Measurements from ENCODE around the gene GATAD2A.
"Not testable (repeated sequence)": the region's sequence is repeated elsewhere in the genome, so short reads cannot be mapped to it uniquely, and the experiment has no call there.

The GATAD2A gene

DNA sequence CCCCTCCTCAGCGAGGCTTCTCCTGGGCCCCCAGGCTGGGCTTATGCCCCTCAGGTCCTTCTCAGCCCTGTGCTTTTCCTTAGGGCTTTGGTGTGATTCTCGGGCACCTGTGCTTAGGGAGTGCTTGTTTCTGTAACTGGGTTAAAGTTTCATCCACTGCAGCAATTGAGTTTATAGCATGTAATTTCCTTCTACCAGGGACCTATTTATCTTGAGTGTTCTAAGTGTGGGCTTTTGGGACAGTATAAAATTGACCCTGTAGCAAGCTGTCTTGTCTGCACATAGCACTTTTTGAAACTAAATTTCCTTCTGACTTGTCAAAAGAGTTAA, 47.6 kb downstream of the GATAD2A start:
- DNase-seq (ENCODE audit: low read depth, low spot score): no peak
- ChIA-PET CTCF (interaction anchor here (0.8 kb wide), 1 partner anchor 88 kb away, joined by 3 read pairs; no protein-coding TSS in a partner anchor), POLR2A (interaction anchor here (0.7 kb wide), 1 partner anchor 48 kb away, joined by 6 read pairs; the partner anchor contains the start of gene GATAD2A)
- H3K4me3 ChIP-seq (ENCODE audit: low read depth, low read length): no peak overlapping the region
- TF ChIP-seq, protein P1, sequence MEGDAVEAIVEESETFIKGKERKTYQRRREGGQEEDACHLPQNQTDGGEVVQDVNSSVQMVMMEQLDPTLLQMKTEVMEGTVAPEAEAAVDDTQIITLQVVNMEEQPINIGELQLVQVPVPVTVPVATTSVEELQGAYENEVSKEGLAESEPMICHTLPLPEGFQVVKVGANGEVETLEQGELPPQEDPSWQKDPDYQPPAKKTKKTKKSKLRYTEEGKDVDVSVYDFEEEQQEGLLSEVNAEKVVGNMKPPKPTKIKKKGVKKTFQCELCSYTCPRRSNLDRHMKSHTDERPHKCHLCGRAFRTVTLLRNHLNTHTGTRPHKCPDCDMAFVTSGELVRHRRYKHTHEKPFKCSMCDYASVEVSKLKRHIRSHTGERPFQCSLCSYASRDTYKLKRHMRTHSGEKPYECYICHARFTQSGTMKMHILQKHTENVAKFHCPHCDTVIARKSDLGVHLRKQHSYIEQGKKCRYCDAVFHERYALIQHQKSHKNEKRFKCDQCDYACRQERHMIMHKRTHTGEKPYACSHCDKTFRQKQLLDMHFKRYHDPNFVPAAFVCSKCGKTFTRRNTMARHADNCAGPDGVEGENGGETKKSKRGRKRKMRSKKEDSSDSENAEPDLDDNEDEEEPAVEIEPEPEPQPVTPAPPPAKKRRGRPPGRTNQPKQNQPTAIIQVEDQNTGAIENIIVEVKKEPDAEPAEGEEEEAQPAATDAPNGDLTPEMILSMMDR (IDR thresholded peaks at IDR 0.05; ENCODE audit: insufficient read depth, low read length, missing control alignments): no peak

DNA sequence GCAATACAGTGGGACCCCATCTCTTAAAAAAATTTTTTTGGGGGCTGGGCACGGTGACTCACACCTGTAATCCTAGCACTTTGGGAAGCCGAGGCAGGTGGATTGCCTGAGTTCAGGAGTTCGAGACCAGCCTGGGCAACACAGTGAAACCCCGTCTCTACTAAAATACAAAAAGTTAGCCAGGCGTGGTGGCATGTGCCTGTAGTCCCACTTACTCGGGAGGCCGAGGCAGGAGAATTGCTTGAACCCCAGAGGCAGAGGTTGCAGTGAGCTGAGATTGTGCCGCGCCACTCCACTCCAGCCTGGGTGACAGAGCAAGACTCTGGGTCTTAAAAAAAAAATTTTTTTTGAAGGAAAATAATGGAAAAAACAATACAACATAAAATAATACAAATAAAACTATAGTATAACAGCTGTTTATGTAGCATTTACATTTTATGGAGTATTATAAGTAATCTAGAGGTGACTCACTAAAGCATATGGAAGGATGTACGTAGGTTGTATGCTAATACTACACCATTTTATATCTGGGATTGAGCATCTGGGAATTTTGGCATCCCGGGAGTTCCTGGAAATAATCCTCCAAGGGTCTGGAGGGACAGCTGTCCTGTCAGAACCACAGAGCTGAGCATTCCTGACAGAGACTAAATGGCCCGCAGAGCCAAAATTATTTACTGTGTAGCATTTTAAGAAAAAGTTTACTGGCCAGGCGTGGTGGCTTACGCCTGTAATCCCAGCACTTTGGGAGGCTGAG, 49.9 kb downstream of the GATAD2A start:
- DNase-seq (ENCODE audit: low read depth, low spot score); H3K4me3 ChIP-seq (ENCODE audit: low read depth, low read length); CTCF ChIA-PET; POLR2A ChIA-PET: not testable (repeated sequence)

DNA sequence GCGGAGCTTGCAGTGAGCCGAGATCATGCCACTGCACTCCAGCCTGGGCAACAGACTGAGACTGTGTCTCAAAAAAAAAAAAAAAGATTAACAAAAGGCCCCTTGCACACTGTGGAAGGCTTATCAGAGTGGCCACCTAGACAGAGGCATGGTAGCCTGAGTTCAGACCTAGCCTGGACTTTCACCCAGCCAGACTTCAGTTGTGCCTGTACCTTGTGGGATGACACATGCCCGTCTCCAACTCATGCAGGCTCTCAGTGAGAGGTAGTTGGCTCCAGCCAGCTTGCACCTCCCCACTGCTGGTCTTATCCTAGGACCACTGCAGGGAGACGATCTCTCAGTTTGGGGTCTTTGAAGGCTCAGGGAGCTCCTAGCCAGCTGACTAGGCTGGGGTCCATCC, 52.2 kb downstream of the GATAD2A start:
- no peak overlapping the region for H3K4me3 ChIP-seq (ENCODE audit: low read depth, low read length)
- TF ChIP-seq, protein P1 (IDR thresholded peaks at IDR 0.05; ENCODE audit: insufficient read depth, low read length, missing control alignments): no peak
- ChIA-PET POLR2A (no interaction called here), CTCF (interaction anchor here (0.7 to 3.1 kb wide), 5 partner anchors 19 to 97 kb away, joined by 3 to 9 read pairs (median 4); no protein-coding TSS in a partner anchor)
- DNase-seq (ENCODE audit: low read depth, low spot score): no peak

DNA sequence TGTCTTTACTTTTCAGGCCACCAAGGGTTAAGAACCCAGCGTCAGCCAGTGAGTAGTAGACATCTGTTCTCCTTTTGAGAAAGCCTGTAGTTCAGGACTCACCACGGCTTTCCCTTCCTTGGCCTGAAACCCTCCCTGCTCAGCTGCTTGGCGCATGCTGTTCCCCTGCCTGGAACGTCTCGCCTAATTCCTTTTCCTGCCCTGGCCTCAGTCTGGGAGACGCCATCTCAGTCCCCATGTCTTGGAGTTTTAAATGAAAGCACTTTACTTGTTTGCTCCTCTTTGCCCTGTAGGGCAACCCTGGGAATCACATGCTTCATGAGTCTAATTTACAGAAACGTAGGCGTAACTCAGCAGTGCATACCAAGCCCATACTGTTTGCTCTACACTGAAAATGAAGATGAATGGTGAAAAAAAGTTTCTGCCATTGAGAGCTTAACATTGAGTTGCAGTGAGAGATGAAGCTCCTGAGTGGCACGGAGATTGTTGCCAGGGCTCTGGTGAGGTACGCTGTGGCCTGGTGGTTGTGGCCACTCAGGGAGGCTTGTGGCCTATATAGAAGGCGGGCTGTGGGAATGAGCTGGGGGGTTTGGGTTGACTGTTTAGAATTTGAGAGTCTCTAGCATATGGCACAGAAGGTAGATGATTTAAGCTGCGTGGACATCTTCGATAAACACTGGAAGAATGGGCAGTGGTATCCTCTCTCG, 52.8 kb downstream of the GATAD2A start:
- TF ChIP-seq, protein P1 (IDR thresholded peaks at IDR 0.05; ENCODE audit: insufficient read depth, low read length, missing control alignments): no peak
- POLR2A ChIA-PET: no interaction called here
- CTCF ChIA-PET: interaction anchor here (0.7 to 3.1 kb wide), 8 partner anchors 16 to 98 kb away, joined by 3 to 9 read pairs (median 4); no protein-coding TSS in a partner anchor
- H3K4me3 ChIP-seq (ENCODE audit: low read depth, low read length): no peak overlapping the region
- no peak for DNase-seq (ENCODE audit: low read depth, low spot score)

DNA sequence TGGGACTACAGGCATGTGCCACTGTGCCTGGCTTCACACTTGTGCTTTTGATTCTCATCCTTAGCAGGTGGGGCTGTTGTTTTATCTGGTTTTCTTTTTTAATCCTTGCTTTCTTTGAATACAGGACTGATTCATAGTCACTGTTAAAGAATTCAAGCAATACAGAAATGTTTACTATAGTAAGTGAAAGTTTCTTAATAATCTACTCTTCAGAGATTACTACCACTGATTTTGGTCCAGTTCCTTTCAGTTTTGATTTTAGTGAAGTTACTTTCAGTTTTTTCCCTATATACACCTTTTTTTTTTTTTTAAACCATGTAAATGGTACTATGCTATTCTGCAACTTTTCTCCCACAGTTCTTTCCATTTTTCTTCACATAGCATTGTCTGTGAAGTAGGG, 53.6 kb downstream of the GATAD2A start:
- ChIA-PET POLR2A (no interaction called here), CTCF (interaction anchor here (0.9 to 3.1 kb wide), 6 partner anchors 10 to 56 kb away, joined by 3 to 9 read pairs (median 4); no protein-coding TSS in a partner anchor)
- TF ChIP-seq, protein P1 (IDR thresholded peaks at IDR 0.05; ENCODE audit: insufficient read depth, low read length, missing control alignments): no peak
- no peak overlapping the region for H3K4me3 ChIP-seq (ENCODE audit: low read depth, low read length)
- DNase-seq (ENCODE audit: low read depth, low spot score): no peak

DNA sequence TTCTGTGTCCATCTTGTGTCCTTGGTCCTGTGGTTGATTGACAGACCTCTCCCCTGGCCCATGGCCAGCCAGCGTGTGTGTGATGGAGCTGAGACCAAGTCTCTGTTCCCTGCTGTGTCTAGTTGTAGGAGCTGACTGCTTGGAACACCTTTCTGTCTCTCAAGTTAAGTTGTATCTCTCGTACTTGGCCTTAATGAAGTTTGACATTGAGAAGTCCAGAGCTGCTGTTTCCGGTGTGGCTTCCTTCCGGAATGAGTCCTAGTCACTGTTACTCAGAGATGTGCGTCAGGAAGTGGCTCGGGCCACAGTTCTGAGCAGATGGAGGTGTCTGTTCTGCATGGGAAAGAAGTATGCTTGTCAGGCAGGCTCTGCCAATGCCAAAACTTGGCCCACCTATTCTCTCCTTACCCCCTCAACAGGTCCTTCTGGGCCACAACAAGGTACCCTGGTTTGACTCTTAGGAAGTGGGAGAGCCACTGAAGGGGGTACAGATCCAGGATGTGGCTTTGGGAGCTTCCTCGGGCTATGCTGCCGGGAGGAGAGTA, 54.3 kb downstream of the GATAD2A start:
- H3K4me3 ChIP-seq (ENCODE audit: low read depth, low read length): no peak overlapping the region
- ChIA-PET CTCF (interaction anchor here (1.0 to 3.1 kb wide), 4 partner anchors 9 to 31 kb away, joined by 3 to 9 read pairs (median 4); no protein-coding TSS in a partner anchor), POLR2A (no interaction called here)
- TF ChIP-seq, protein P1 (IDR thresholded peaks at IDR 0.05; ENCODE audit: insufficient read depth, low read length, missing control alignments): no peak
- DNase-seq (ENCODE audit: low read depth, low spot score): no peak

Data from AG04449 (cell line).